22Rv1 (cell line): Measurements from ENCODE around the gene XPR1.

ENCODE experiments used
- ZFX ChIP-seq: fragments of 450-650 bp; IDR thresholded peaks from 2 replicates; pipeline ENCODE4 v1.6.1; 2017; ENCODE audit warnings: antibody characterized with exemption, borderline replicate concordance
- TF ChIP-seq, protein P1 (sequence below): fragments of 450-650 bp; IDR thresholded peaks from 2 replicates; pipeline ENCODE4 v1.5.1; 2017; ENCODE audit warnings: mild to moderate bottlenecking

DNA sequence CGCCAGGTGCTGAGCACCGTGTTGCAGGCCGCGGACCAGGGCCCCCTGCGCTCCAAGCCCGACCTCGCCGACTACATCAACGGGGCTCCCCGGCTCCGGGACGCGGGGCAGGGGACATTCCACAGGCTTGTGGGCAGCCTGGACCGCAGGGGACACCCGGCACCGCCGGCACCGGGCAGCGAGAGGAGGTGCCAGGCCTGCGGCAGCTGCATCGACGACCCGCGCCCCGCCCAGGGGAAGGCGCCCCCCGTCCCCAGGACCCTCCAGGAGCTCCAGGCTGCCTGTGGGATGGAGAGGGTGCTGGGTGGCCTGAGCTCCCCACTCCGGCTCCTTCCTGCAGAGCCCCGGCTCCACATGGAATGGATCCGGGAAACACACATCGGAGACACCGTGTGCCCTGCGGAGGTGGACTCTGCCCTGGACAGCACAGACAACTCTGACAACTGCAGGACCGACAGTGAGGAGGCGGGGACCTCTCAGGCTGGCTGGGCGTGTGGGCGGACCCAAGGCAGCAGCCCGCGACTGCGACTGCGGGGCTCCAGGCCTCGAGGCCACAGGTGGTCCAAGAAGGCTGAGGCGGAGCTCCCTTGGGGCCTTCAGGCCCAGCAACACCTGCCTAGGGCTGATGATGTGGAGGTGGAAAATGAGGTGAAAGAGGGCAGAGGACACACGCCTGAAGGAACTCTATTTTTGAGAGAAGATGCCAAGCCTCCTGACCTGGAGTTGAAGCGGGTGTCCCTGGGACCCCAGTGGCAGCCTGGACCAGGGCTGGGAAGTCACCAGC is 303.7 kb downstream of the XPR1 start:
- TF ChIP-seq, protein P1, sequence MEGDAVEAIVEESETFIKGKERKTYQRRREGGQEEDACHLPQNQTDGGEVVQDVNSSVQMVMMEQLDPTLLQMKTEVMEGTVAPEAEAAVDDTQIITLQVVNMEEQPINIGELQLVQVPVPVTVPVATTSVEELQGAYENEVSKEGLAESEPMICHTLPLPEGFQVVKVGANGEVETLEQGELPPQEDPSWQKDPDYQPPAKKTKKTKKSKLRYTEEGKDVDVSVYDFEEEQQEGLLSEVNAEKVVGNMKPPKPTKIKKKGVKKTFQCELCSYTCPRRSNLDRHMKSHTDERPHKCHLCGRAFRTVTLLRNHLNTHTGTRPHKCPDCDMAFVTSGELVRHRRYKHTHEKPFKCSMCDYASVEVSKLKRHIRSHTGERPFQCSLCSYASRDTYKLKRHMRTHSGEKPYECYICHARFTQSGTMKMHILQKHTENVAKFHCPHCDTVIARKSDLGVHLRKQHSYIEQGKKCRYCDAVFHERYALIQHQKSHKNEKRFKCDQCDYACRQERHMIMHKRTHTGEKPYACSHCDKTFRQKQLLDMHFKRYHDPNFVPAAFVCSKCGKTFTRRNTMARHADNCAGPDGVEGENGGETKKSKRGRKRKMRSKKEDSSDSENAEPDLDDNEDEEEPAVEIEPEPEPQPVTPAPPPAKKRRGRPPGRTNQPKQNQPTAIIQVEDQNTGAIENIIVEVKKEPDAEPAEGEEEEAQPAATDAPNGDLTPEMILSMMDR = no peak
- TF ChIP-seq ZFX = no peak
